ENCODE data around the gene ZNF564.
A peak's percentile ranks its signal among the peaks of the same experiment; 100 is the strongest.
"Not testable (repeated sequence)": the region's sequence is repeated elsewhere in the genome, so short reads cannot be mapped to it uniquely, and the experiment has no call there.

The ZNF564 gene

DNA sequence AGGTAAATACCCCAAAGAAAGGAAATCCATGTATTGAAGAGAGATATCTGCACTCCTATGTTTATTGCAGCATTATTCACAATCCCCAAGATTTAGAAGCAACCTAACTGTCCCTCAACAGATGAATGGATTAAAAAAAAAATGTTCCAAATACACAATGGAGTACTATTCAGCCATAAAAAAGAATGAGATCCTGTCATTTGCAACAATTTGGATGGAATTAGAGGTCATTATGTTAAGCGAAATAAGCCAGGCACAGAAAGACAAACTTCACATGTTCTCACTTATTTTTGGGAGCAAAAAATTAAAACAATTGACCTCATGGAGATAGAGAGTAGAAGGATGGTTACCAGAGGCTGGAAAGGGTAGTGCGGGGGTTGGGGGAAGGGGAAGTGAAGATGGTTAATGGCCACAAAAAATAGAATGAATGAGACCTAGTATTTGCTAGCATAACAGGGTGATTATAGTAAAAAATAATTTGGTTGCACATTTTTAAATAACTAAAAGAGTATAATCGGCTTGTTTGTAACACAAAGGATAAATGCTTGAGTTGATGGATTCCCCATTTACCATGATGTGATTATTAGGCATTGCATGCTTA lies 56.9 kb downstream of the ZNF564 start:
- no peak overlapping the region for H2BK5ac ChIP-seq (ENCODE audit: low read length)
- no peak overlapping the region for H3K4me3 ChIP-seq (ENCODE audit: low read length in 2 of 2)
- WGBS, 2 donors (ENCODE audit: extremely low coverage in 2 of 2, insufficient read length in 2 of 2, insufficient replicate concordance in 1 of 2), result no CpG with 5 or more reads among the region's 3 CpGs
- no peak overlapping the region for H2BK12ac ChIP-seq (ENCODE audit: low read length)
- no peaks in the 10 kb centered on the region for H3K27me3 ChIP-seq (ENCODE audit: control insufficient read depth in 3 of 3, insufficient read depth in 3 of 3, low read depth in 1 of 3, low read length in 3 of 3)
- peaks cover 0 to 2% of the 10 kb centered on the region in 2 donors for H3K4me1 ChIP-seq (ENCODE audit: control insufficient read depth in 2 of 2, insufficient read depth in 1 of 2, low read depth in 1 of 2, low read length in 2 of 2)
- H3K27ac ChIP-seq (replicated peaks; ENCODE audit: low read length), result no peak overlapping the region
- no peak overlapping the region for H4K8ac ChIP-seq (ENCODE audit: low read depth, low read length)
- H3K36me3 ChIP-seq (replicated peaks in 1 of 2; ENCODE audit: control insufficient read depth in 2 of 2, insufficient read depth in 2 of 2, low read length in 2 of 2), result no peaks in the 10 kb centered on the region
- H2BK120ac ChIP-seq (ENCODE audit: low read depth, low read length), result no peak overlapping the region
- H3K9me3 ChIP-seq (replicated peaks in 1 of 2; ENCODE audit: control insufficient read depth in 2 of 2, insufficient read depth in 1 of 2, low read depth in 1 of 2, low read length in 2 of 2), result peaks cover 0 to 31% of the 10 kb centered on the region in 2 donors
- no peaks in the 10 kb centered on the region for H3K79me1 ChIP-seq (ENCODE audit: low read depth, low read length)
- H4K91ac ChIP-seq (ENCODE audit: low read depth, low read length, poor library complexity), result no peak overlapping the region
- no peak overlapping the region for H3K23ac ChIP-seq (ENCODE audit: low read depth, low read length, poor library complexity)
- H3K14ac ChIP-seq (ENCODE audit: low read length), result no peak overlapping the region
- no peak overlapping the region for H2BK15ac ChIP-seq (ENCODE audit: low read length)
- H3K4me2 ChIP-seq (ENCODE audit: insufficient read depth, low read length, poor library complexity, severe bottlenecking), result no peak overlapping the region
- no peak overlapping the region for H3K18ac ChIP-seq (ENCODE audit: low read length)
- no peak overlapping the region for H2AK5ac ChIP-seq (ENCODE audit: low read depth, low read length)
- no peak for DNase-seq (ENCODE audit: low spot score)
- no peak overlapping the region for H2AFZ ChIP-seq (ENCODE audit: low read length)
- H3K4ac ChIP-seq (ENCODE audit: low read length), result no peak overlapping the region
- no peak overlapping the region for H3K9ac ChIP-seq (ENCODE audit: low read depth, low read length, poor library complexity)

DNA sequence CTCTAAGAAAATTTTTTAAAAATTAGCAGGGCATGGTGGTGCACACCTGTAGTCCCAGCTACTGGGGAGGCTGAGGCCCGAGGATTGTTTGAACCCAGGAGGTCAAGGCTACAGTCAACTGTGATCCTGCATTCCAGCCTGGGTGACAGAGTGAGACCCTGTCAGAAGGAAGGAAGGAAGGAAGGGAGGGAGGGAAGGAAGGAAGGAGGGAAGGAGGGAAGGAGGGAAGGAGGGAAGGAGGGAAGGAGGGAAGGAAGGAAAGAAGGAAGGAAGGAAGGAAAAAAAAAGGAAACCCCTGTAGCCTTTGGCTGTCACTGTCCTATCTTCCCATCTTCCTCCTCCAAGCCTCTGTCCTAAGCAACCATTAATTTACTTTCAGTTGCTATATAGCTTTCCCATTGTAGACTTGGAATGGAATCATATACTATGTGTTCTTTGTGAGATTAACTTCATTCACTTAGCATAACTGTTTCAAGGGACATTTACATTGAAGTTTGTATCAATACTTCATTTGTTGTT lies 65.0 kb downstream of the ZNF564 start:
- no CpG with 5 or more reads among the region's 1 CpG for WGBS, 2 donors (ENCODE audit: extremely low coverage in 2 of 2, insufficient read length in 2 of 2, insufficient replicate concordance in 1 of 2)
- H2BK12ac ChIP-seq (ENCODE audit: low read length); H3K4me2 ChIP-seq (ENCODE audit: insufficient read depth, low read length, poor library complexity, severe bottlenecking); H3K23ac ChIP-seq (ENCODE audit: low read depth, low read length, poor library complexity); H2BK120ac ChIP-seq (ENCODE audit: low read depth, low read length); H3K4me1 ChIP-seq (ENCODE audit: control insufficient read depth in 2 of 2, insufficient read depth in 1 of 2, low read depth in 1 of 2, low read length in 2 of 2); H3K14ac ChIP-seq (ENCODE audit: low read length); H2BK15ac ChIP-seq (ENCODE audit: low read length); H4K8ac ChIP-seq (ENCODE audit: low read depth, low read length); H2BK5ac ChIP-seq (ENCODE audit: low read length); H2AK5ac ChIP-seq (ENCODE audit: low read depth, low read length); H3K18ac ChIP-seq (ENCODE audit: low read length); H3K4me3 ChIP-seq (ENCODE audit: low read length in 2 of 2); H2AFZ ChIP-seq (ENCODE audit: low read length); H3K4ac ChIP-seq (ENCODE audit: low read length); H3K9ac ChIP-seq (ENCODE audit: low read depth, low read length, poor library complexity); DNase-seq (ENCODE audit: low spot score); H4K91ac ChIP-seq (ENCODE audit: low read depth, low read length, poor library complexity); H3K27me3 ChIP-seq (ENCODE audit: control insufficient read depth in 3 of 3, insufficient read depth in 3 of 3, low read depth in 1 of 3, low read length in 3 of 3); H3K27ac ChIP-seq (replicated peaks; ENCODE audit: low read length); H3K79me1 ChIP-seq (ENCODE audit: low read depth, low read length): not testable (repeated sequence)
- Histone ChIP-seq H3K36me3 (replicated peaks in 1 of 2; ENCODE audit: control insufficient read depth in 2 of 2, insufficient read depth in 2 of 2, low read length in 2 of 2) (peaks cover 0 to 17% of the 10 kb centered on the region in 2 donors), H3K9me3 (replicated peaks in 1 of 2; ENCODE audit: control insufficient read depth in 2 of 2, insufficient read depth in 1 of 2, low read depth in 1 of 2, low read length in 2 of 2) (peaks cover 0 to 20% of the 10 kb centered on the region in 2 donors)

DNA sequence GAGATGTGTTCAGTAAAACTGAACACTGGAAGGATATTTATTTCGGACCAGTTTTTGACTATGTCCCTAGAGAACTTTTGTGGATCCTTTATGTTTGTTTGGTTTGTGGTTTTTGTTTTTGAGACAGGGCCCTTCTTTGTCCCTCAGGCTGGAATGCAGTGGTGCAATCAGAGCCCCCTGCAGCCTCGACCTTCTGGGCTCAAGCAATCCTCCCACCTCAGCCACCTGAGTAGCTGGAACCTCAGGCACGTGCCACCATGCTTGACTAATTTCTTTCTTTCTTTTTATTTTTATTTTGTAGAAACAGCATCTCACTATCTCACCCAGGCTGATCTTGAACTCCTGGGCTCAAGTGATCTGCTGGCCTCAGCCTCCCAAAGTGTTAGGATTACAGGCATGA lies 65.7 kb downstream of the ZNF564 start:
- H2BK120ac ChIP-seq (ENCODE audit: low read depth, low read length), result no peak overlapping the region
- no peak overlapping the region for H3K23ac ChIP-seq (ENCODE audit: low read depth, low read length, poor library complexity)
- H3K27me3 ChIP-seq (ENCODE audit: control insufficient read depth in 3 of 3, insufficient read depth in 3 of 3, low read depth in 1 of 3, low read length in 3 of 3), result no peaks in the 10 kb centered on the region
- H2AFZ ChIP-seq (ENCODE audit: low read length), result peak overlapping the region; percentile 90
- H3K18ac ChIP-seq (ENCODE audit: low read length), result peak overlapping the region; percentile 35
- no peak overlapping the region for H4K8ac ChIP-seq (ENCODE audit: low read depth, low read length)
- no CpG with 5 or more reads among the region's 3 CpGs for WGBS, 2 donors (ENCODE audit: extremely low coverage in 2 of 2, insufficient read length in 2 of 2, insufficient replicate concordance in 1 of 2)
- peaks cover 0 to 3% of the 10 kb centered on the region in 2 donors for H3K4me1 ChIP-seq (ENCODE audit: control insufficient read depth in 2 of 2, insufficient read depth in 1 of 2, low read depth in 1 of 2, low read length in 2 of 2)
- H3K27ac ChIP-seq (replicated peaks; ENCODE audit: low read length), result no peak overlapping the region
- H4K91ac ChIP-seq (ENCODE audit: low read depth, low read length, poor library complexity), result no peak overlapping the region
- peaks cover 2% of the 10 kb centered on the region for H3K79me1 ChIP-seq (ENCODE audit: low read depth, low read length)
- peak overlapping the region in 1 of 2 donors; percentile 77 for H3K4me3 ChIP-seq (ENCODE audit: low read length in 2 of 2)
- no peak for DNase-seq (ENCODE audit: low spot score)
- H3K36me3 ChIP-seq (replicated peaks in 1 of 2; ENCODE audit: control insufficient read depth in 2 of 2, insufficient read depth in 2 of 2, low read length in 2 of 2), result peaks cover 0 to 24% of the 10 kb centered on the region in 2 donors
- H3K9me3 ChIP-seq (replicated peaks in 1 of 2; ENCODE audit: control insufficient read depth in 2 of 2, insufficient read depth in 1 of 2, low read depth in 1 of 2, low read length in 2 of 2), result peaks cover 0 to 27% of the 10 kb centered on the region in 2 donors
- H2BK15ac ChIP-seq (ENCODE audit: low read length), result no peak overlapping the region
- H2BK12ac ChIP-seq (ENCODE audit: low read length), result no peak overlapping the region
- no peak overlapping the region for H3K14ac ChIP-seq (ENCODE audit: low read length)
- no peak overlapping the region for H3K4ac ChIP-seq (ENCODE audit: low read length)
- H3K9ac ChIP-seq (ENCODE audit: low read depth, low read length, poor library complexity), result no peak overlapping the region
- no peak overlapping the region for H2BK5ac ChIP-seq (ENCODE audit: low read length)
- peak overlapping the region; percentile 59 for H3K4me2 ChIP-seq (ENCODE audit: insufficient read depth, low read length, poor library complexity, severe bottlenecking)
- H2AK5ac ChIP-seq (ENCODE audit: low read depth, low read length), result peak overlapping the region; percentile 41

DNA sequence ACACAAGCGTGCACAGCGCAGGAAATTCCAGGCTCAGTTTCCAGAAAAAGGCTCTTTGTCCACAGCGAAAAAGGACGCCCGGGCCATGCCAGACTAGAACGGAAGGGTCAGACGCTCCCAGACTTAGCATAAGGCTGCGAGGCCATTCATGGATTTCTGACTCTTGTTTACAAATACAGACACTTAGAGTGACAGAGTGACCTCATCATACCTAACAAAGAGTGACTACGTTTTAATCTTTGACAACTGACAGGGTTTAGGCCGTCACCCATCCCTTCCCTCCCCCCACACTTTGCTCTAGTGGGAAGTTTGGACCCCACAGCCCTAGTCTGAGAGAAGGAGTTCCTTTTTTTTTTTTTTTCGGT lies 66.2 kb downstream of the ZNF564 start:
- Histone ChIP-seq H3K27me3 (ENCODE audit: control insufficient read depth in 3 of 3, insufficient read depth in 3 of 3, low read depth in 1 of 3, low read length in 3 of 3) (no peaks in the 10 kb centered on the region), H3K23ac (ENCODE audit: low read depth, low read length, poor library complexity) (no peak overlapping the region), H3K79me1 (ENCODE audit: low read depth, low read length) (peaks cover 2% of the 10 kb centered on the region), H3K9ac (ENCODE audit: low read depth, low read length, poor library complexity) (no peak overlapping the region), H3K14ac (ENCODE audit: low read length) (no peak overlapping the region), H2AFZ (ENCODE audit: low read length) (peak overlapping the region; percentile 90), H3K18ac (ENCODE audit: low read length) (peak overlapping the region; percentile 44), H4K8ac (ENCODE audit: low read depth, low read length) (no peak overlapping the region), H2BK12ac (ENCODE audit: low read length) (no peak overlapping the region), H4K91ac (ENCODE audit: low read depth, low read length, poor library complexity) (no peak overlapping the region), H3K27ac (replicated peaks; ENCODE audit: low read length) (peak overlapping the region; percentile 90), H3K4ac (ENCODE audit: low read length) (no peak overlapping the region), H3K9me3 (replicated peaks in 1 of 2; ENCODE audit: control insufficient read depth in 2 of 2, insufficient read depth in 1 of 2, low read depth in 1 of 2, low read length in 2 of 2) (peaks cover 0 to 29% of the 10 kb centered on the region in 2 donors), H2BK5ac (ENCODE audit: low read length) (no peak overlapping the region), H3K4me3 (ENCODE audit: low read length in 2 of 2) (peak overlapping the region; percentile 77 to 78), H3K4me1 (ENCODE audit: control insufficient read depth in 2 of 2, insufficient read depth in 1 of 2, low read depth in 1 of 2, low read length in 2 of 2) (peaks cover 0 to 3% of the 10 kb centered on the region in 2 donors), H2BK120ac (ENCODE audit: low read depth, low read length) (no peak overlapping the region), H2AK5ac (ENCODE audit: low read depth, low read length) (peak overlapping the region; percentile 41), H3K4me2 (ENCODE audit: insufficient read depth, low read length, poor library complexity, severe bottlenecking) (peak overlapping the region; percentile 59), H2BK15ac (ENCODE audit: low read length) (no peak overlapping the region), H3K36me3 (replicated peaks in 1 of 2; ENCODE audit: control insufficient read depth in 2 of 2, insufficient read depth in 2 of 2, low read length in 2 of 2) (peaks cover 0 to 27% of the 10 kb centered on the region in 2 donors)
- DNase-seq (ENCODE audit: low spot score), result no peak
- no CpG with 5 or more reads among the region's 11 CpGs for WGBS, 2 donors (ENCODE audit: extremely low coverage in 2 of 2, insufficient read length in 2 of 2, insufficient replicate concordance in 1 of 2)

All from neuronal stem cell (in vitro differentiated cells).